ENCODE measurements around the gene FSTL1. TPM values are rescaled to one million over a fixed set of nuclear protein-coding genes. Genes with fewer than 3 reads are reported as not detected.

FSTL1 gene
- total RNA-seq, 1 donor from 2014 or later, result 221 TPM

GRCh38 chr3:120471643-120472042, 20.9 kb upstream of the FSTL1 start:
- Histone ChIP-seq H3K27ac (no peak overlapping the region), H3K9me3 (no peaks in the 10 kb centered on the region), H3K27me3 (no peaks in the 10 kb centered on the region), H3K4me1 (no peaks in the 10 kb centered on the region), H3K4me3 (no peak overlapping the region), H3K36me3 (no peaks in the 10 kb centered on the region)
- ATAC-seq (no peak), DNase-seq (no peak)
- TF ChIP-seq, protein P1, sequence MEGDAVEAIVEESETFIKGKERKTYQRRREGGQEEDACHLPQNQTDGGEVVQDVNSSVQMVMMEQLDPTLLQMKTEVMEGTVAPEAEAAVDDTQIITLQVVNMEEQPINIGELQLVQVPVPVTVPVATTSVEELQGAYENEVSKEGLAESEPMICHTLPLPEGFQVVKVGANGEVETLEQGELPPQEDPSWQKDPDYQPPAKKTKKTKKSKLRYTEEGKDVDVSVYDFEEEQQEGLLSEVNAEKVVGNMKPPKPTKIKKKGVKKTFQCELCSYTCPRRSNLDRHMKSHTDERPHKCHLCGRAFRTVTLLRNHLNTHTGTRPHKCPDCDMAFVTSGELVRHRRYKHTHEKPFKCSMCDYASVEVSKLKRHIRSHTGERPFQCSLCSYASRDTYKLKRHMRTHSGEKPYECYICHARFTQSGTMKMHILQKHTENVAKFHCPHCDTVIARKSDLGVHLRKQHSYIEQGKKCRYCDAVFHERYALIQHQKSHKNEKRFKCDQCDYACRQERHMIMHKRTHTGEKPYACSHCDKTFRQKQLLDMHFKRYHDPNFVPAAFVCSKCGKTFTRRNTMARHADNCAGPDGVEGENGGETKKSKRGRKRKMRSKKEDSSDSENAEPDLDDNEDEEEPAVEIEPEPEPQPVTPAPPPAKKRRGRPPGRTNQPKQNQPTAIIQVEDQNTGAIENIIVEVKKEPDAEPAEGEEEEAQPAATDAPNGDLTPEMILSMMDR (IDR thresholded peaks at IDR 0.05), result no peak
- intact Hi-C loops (cut with DNase I), result no loop called here

DNA sequence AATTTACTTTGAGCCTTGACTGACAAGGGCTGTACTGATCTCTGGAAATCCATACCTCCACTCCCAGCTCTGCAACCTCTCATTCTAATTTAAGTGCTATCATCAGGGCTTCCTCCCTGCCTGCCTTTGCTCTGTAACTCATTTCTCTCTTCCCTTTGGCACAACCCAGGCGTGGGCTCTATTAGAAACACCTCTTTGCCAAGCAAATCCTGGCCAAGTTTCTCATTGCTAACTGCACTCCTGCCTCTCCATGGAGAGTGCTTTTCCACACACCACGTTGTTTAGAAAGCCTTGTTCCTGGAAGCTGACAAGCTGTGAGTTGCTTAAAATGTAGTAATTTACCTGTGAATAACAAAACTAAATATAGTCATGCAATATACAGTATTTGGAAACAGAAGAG, 20.1 kb upstream of the FSTL1 start:
- no peak for DNase-seq
- Histone ChIP-seq H3K36me3 (no peaks in the 10 kb centered on the region), H3K27ac (no peak overlapping the region), H3K27me3 (no peaks in the 10 kb centered on the region), H3K9me3 (no peaks in the 10 kb centered on the region), H3K4me3 (no peak overlapping the region), H3K4me1 (no peaks in the 10 kb centered on the region)
- peak; percentile 51 for ATAC-seq
- intact Hi-C loops (cut with DNase I), result no loop called here
- TF ChIP-seq, protein P1 (IDR thresholded peaks at IDR 0.05), result no peak

DNA sequence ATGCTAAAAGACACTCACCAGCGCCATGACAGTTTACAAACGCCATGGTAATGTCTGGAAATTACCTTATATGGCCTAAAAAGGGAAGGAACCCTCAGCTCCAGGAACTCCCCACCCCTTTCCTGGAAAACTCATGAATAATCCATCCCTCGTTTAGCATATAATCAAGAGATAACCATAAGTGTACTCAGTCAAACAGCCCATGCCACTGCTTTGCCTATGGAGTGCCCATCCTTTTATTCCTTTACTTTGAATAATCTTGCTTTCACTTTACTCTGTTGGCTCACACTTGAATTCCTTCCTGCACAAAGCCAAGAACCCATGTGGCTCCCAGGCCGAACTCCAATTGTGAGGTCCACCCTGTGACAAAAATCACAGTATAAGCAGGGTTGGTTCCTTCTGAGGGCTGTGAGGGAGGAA, 19.1 kb upstream of the FSTL1 start:
- no peak overlapping the region for H3K4me3 ChIP-seq
- H3K9me3 ChIP-seq, result no peaks in the 10 kb centered on the region
- intact Hi-C loops (cut with DNase I), result no loop called here
- no peak overlapping the region for H3K27ac ChIP-seq
- H3K27me3 ChIP-seq, result no peaks in the 10 kb centered on the region
- TF ChIP-seq, protein P1 (IDR thresholded peaks at IDR 0.05), result no peak
- DNase-seq (no peak), ATAC-seq (no peak)
- no peaks in the 10 kb centered on the region for H3K4me1 ChIP-seq
- H3K36me3 ChIP-seq, result no peaks in the 10 kb centered on the region

DNA sequence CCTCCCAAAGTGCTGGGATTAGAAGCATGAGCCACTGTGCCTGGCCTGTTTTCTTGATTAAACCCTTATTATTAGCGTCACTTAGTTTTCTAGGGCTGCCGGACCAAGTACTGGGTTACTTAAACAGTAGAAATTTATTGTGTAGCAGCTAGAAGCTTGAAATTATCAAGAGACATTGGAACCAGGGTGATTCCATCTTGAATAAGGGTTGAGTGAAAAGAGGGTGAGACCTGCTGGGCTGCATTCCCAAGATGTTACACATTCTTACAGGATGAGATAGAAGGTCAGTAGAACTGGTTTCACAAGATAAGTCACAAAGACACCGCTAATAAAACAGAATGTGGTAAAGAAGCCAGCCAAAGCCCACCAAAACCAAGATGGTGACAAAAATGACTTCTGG, 18.6 kb upstream of the FSTL1 start:
- no peaks in the 10 kb centered on the region for H3K4me1 ChIP-seq
- no peak overlapping the region for H3K27ac ChIP-seq
- intact Hi-C loops (cut with DNase I), result no loop called here
- no peak for DNase-seq
- H3K9me3 ChIP-seq, result no peaks in the 10 kb centered on the region
- ATAC-seq, result peak; percentile 59
- no peak overlapping the region for H3K4me3 ChIP-seq
- TF ChIP-seq, protein P1 (IDR thresholded peaks at IDR 0.05), result no peak
- H3K27me3 ChIP-seq, result no peaks in the 10 kb centered on the region
- no peaks in the 10 kb centered on the region for H3K36me3 ChIP-seq

DNA sequence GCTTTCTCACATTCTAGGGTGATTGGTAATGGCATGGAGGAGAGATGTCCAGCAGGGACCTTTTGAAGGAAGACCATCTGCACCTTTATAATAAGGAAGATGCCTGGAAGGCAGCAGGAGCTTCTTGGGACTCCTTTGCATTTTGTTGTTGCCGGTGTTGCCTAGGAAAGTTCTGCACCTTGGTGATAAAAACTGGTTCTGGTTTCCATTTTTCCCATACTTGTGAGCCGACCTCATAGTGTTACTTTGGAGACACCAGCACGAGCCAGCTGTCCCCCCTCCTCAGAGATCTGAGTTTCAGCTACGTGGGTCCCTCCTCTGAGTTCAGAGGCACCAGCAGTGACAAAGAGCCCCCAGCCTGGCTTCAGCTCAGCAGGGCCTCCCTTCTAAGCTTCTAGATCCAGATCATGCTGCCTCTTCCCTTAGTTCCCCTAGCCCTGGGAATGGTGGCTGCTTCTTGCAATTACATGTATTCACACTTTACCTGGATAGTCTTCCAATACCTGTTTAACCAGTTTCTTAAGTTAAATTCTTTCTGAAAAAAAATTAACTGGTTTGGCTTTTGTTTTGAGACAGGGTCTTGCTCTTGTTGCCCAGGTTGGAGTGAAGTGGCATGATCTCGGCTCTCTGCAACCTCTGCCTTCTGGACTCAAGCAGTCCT, 18.0 kb upstream of the FSTL1 start:
- Histone ChIP-seq H3K9me3 (no peaks in the 10 kb centered on the region), H3K27me3 (no peaks in the 10 kb centered on the region), H3K4me3 (no peak overlapping the region), H3K36me3 (no peaks in the 10 kb centered on the region), H3K4me1 (no peaks in the 10 kb centered on the region), H3K27ac (no peak overlapping the region)
- no peak for ATAC-seq
- no peak for DNase-seq
- intact Hi-C loops (cut with DNase I), result no loop called here
- TF ChIP-seq, protein P1 (IDR thresholded peaks at IDR 0.05), result no peak
